ENCODE results near the gene TSPEAR.

Gene TSPEAR

GRCh38 chr21:44462834-44463200 is 248.6 kb downstream of the TSPEAR start:
- TF ChIP-seq SPI1 (IDR thresholded peaks at IDR 0.05; ENCODE audit: low read depth, low read length) (no peak), POU2F2 (IDR thresholded peaks at IDR 0.05; ENCODE audit: low read depth, low read length) (no peak), POLR2AphosphoS5 (IDR thresholded peaks at IDR 0.05; ENCODE audit: low read depth, low read length) (no peak), TAF1 (IDR thresholded peaks at IDR 0.05; ENCODE audit: low read depth, low read length) (no peak), PAX5 (IDR thresholded peaks at IDR 0.05; ENCODE audit: insufficient read depth, low read length, severe bottlenecking) (no peak), POLR2A (IDR thresholded peaks at IDR 0.05; ENCODE audit: low read depth, low read length) (no peak)
- no peak for FAIRE-seq
- no peak for DNase-seq (ENCODE audit: insufficient read length, low spot score)

- DNase-seq (ENCODE audit: insufficient read length, low spot score) (no peak), FAIRE-seq (no peak)
- TF ChIP-seq SPI1 (IDR thresholded peaks at IDR 0.05; ENCODE audit: low read depth, low read length), result no peak
- TF ChIP-seq POU2F2 (IDR thresholded peaks at IDR 0.05; ENCODE audit: low read depth, low read length), result no peak
- no peak for TF ChIP-seq PAX5 (IDR thresholded peaks at IDR 0.05; ENCODE audit: insufficient read depth, low read length, severe bottlenecking)
- no peak for TF ChIP-seq POLR2A (IDR thresholded peaks at IDR 0.05; ENCODE audit: low read depth, low read length)
- TF ChIP-seq TAF1 (IDR thresholded peaks at IDR 0.05; ENCODE audit: low read depth, low read length), result no peak
- no peak for TF ChIP-seq POLR2AphosphoS5 (IDR thresholded peaks at IDR 0.05; ENCODE audit: low read depth, low read length)
Observed at GRCh38 chr21:44462086-44462833, 249.1 kb downstream of the TSPEAR start.

- DNase-seq (ENCODE audit: insufficient read length, low spot score), result no peak
Observed at GRCh38 chr21:44461464-44462001, 249.8 kb downstream of the TSPEAR start.

GRCh38 chr21:44461005-44461404 is 250.4 kb downstream of the TSPEAR start:
- no peak for TF ChIP-seq POU2F2 (IDR thresholded peaks at IDR 0.05; ENCODE audit: low read depth, low read length)
- no peak for TF ChIP-seq SPI1 (IDR thresholded peaks at IDR 0.05; ENCODE audit: low read depth, low read length)
- no peak for TF ChIP-seq POLR2A (IDR thresholded peaks at IDR 0.05; ENCODE audit: low read depth, low read length)
- TF ChIP-seq TAF1 (IDR thresholded peaks at IDR 0.05; ENCODE audit: low read depth, low read length), result no peak
- TF ChIP-seq POLR2AphosphoS5 (IDR thresholded peaks at IDR 0.05; ENCODE audit: low read depth, low read length), result no peak
- no peak for TF ChIP-seq PAX5 (IDR thresholded peaks at IDR 0.05; ENCODE audit: insufficient read depth, low read length, severe bottlenecking)
- no peak for FAIRE-seq
- DNase-seq (ENCODE audit: insufficient read length, low spot score), result no peak

More at GRCh38 chr21:44461464-44462001, 249.8 kb downstream of the TSPEAR start:
- FAIRE-seq, result no peak
- TF ChIP-seq SPI1 (IDR thresholded peaks at IDR 0.05; ENCODE audit: low read depth, low read length) (no peak), POU2F2 (IDR thresholded peaks at IDR 0.05; ENCODE audit: low read depth, low read length) (no peak), TAF1 (IDR thresholded peaks at IDR 0.05; ENCODE audit: low read depth, low read length) (no peak), POLR2AphosphoS5 (IDR thresholded peaks at IDR 0.05; ENCODE audit: low read depth, low read length) (no peak), PAX5 (IDR thresholded peaks at IDR 0.05; ENCODE audit: insufficient read depth, low read length, severe bottlenecking) (no peak), POLR2A (IDR thresholded peaks at IDR 0.05; ENCODE audit: low read depth, low read length) (no peak)

GRCh38 chr21:44460441-44460755 is 251.0 kb downstream of the TSPEAR start:
- no peak for DNase-seq (ENCODE audit: insufficient read length, low spot score)
- no peak for TF ChIP-seq TAF1 (IDR thresholded peaks at IDR 0.05; ENCODE audit: low read depth, low read length)
- TF ChIP-seq POU2F2 (IDR thresholded peaks at IDR 0.05; ENCODE audit: low read depth, low read length), result no peak
- no peak for FAIRE-seq

- FAIRE-seq (no peak), DNase-seq (ENCODE audit: insufficient read length, low spot score) (no peak)
- TF ChIP-seq TAF1 (IDR thresholded peaks at IDR 0.05; ENCODE audit: low read depth, low read length), result no peak
- TF ChIP-seq POU2F2 (IDR thresholded peaks at IDR 0.05; ENCODE audit: low read depth, low read length), result no peak
- TF ChIP-seq SPI1 (IDR thresholded peaks at IDR 0.05; ENCODE audit: low read depth, low read length), result no peak
- no peak for TF ChIP-seq PAX5 (IDR thresholded peaks at IDR 0.05; ENCODE audit: insufficient read depth, low read length, severe bottlenecking)
- TF ChIP-seq POLR2A (IDR thresholded peaks at IDR 0.05; ENCODE audit: low read depth, low read length), result no peak
- TF ChIP-seq POLR2AphosphoS5 (IDR thresholded peaks at IDR 0.05; ENCODE audit: low read depth, low read length), result no peak
Observed at GRCh38 chr21:44459712-44460440, 251.5 kb downstream of the TSPEAR start.

GRCh38 chr21:44458971-44459711 is 252.2 kb downstream of the TSPEAR start:
- DNase-seq (ENCODE audit: insufficient read length, low spot score), result no peak
- FAIRE-seq, result no peak
- TF ChIP-seq POLR2AphosphoS5 (IDR thresholded peaks at IDR 0.05; ENCODE audit: low read depth, low read length), result no peak
- no peak for TF ChIP-seq PAX5 (IDR thresholded peaks at IDR 0.05; ENCODE audit: insufficient read depth, low read length, severe bottlenecking)
- TF ChIP-seq POU2F2 (IDR thresholded peaks at IDR 0.05; ENCODE audit: low read depth, low read length), result no peak
- TF ChIP-seq POLR2A (IDR thresholded peaks at IDR 0.05; ENCODE audit: low read depth, low read length), result no peak
- no peak for TF ChIP-seq SPI1 (IDR thresholded peaks at IDR 0.05; ENCODE audit: low read depth, low read length)
- no peak for TF ChIP-seq TAF1 (IDR thresholded peaks at IDR 0.05; ENCODE audit: low read depth, low read length)

- TF ChIP-seq TAF1 (IDR thresholded peaks at IDR 0.05; ENCODE audit: low read depth, low read length), result no peak
- TF ChIP-seq PAX5 (IDR thresholded peaks at IDR 0.05; ENCODE audit: insufficient read depth, low read length, severe bottlenecking), result no peak
- TF ChIP-seq POU2F2 (IDR thresholded peaks at IDR 0.05; ENCODE audit: low read depth, low read length), result no peak
- TF ChIP-seq POLR2A (IDR thresholded peaks at IDR 0.05; ENCODE audit: low read depth, low read length), result no peak
- no peak for TF ChIP-seq POLR2AphosphoS5 (IDR thresholded peaks at IDR 0.05; ENCODE audit: low read depth, low read length)
- TF ChIP-seq SPI1 (IDR thresholded peaks at IDR 0.05; ENCODE audit: low read depth, low read length), result no peak
- DNase-seq (ENCODE audit: insufficient read length, low spot score) (no peak), FAIRE-seq (no peak)
Observed at GRCh38 chr21:44456915-44457736, 254.2 kb downstream of the TSPEAR start.
